Type B pancreatic cell (in vitro differentiated cells): Measurements from ENCODE around the gene RXRG. TPM values are rescaled to one million over a fixed set of nuclear protein-coding genes. Genes with fewer than 3 reads are reported as not detected.

Experiments used
- DNase-seq: peaks from one replicate; pipeline ENCODE4 v3.0.0; 2021; ENCODE audit warnings: mixed read lengths; ENCODE audit not compliant: unreplicated experiment; ENCODE audit errors: extremely low spot score
- H3K27ac Mint-ChIP-seq: 2 replicates; pipeline ENCODE4 v1.8.0; 2021; ENCODE audit warnings: mild to moderate bottlenecking, mixed read lengths
- H3K27me3 Mint-ChIP-seq: 2 replicates; pipeline ENCODE4 v1.8.0; 2021; ENCODE audit warnings: mixed read lengths
- H3K36me3 Mint-ChIP-seq: 2 replicates; pipeline ENCODE4 v1.8.0; 2021; ENCODE audit warnings: mixed read lengths
- H3K4me1 Mint-ChIP-seq: one replicate; pipeline ENCODE4 v1.8.0; 2021; ENCODE audit warnings: mixed read lengths; ENCODE audit not compliant: unreplicated experiment
- H3K4me3 Mint-ChIP-seq: 2 replicates; pipeline ENCODE4 v1.8.0; 2021; ENCODE audit warnings: mild to moderate bottlenecking, mixed read lengths
- H3K9me3 Mint-ChIP-seq: 2 replicates; pipeline ENCODE4 v1.8.0; 2021; ENCODE audit warnings: mixed read lengths
- CTCF ChIP-seq: fragments of 200-600 bp; sonication (generic); conservative IDR thresholded peaks from 2 replicates; pipeline ENCODE4 v1.5.0; 2021; ENCODE audit warnings: antibody characterized with exemption, mild to moderate bottlenecking
- total RNA-seq: library from RNA; stranded (reverse); gene quantifications from 2 replicates; pipeline ENCODE4 v1.2.1, GENCODE V29; 2021; ENCODE audit warnings: low replicate concordance

Gene RXRG
- total RNA-seq, 1 donor from 2014 or later: 5.8 TPM

- TF ChIP-seq CTCF: no peak
- Mint-ChIP-seq H3K36me3 (no peaks in the 10 kb centered on the region), H3K4me3 (no peak overlapping the region), H3K9me3 (no peaks in the 10 kb centered on the region), H3K27ac (no peak overlapping the region), H3K4me1 (peaks cover 10% of the 10 kb centered on the region), H3K27me3 (peaks cover 36% of the 10 kb centered on the region)
- DNase-seq: no peak
These were observed 11.9 kb upstream of the RXRG start for GRCh38 chr1:165456861-165457260.

GRCh38 chr1:165456114-165456513 is 11.2 kb upstream of the RXRG start:
- no peak overlapping the region for H3K27ac Mint-ChIP-seq

DNA sequence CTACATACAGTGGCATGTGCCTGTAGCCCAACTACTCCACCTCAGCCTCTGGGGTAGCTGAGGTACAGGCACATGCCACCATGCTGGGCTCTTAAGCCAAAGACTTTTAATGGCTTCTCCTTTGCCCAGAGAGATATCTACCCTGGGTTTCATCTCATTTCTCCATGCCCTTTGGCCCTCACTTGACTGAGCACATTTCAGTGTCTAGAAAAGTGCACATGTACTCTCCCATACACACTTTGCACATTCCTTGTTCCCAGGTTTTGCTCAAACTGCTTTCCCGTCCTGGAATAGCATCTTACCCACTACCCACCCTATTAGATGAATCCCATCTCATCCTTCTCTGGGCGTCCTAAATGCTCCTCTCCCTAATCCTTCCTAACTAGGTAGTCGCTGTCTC is 10.2 kb upstream of the RXRG start:
- DNase-seq: no peak
- Mint-ChIP-seq H3K4me1 (peaks cover 10% of the 10 kb centered on the region), H3K27me3 (peaks cover 44% of the 10 kb centered on the region), H3K4me3 (no peak overlapping the region), H3K27ac (no peak overlapping the region), H3K36me3 (no peaks in the 10 kb centered on the region), H3K9me3 (no peaks in the 10 kb centered on the region)
- TF ChIP-seq CTCF: no peak

More at GRCh38 chr1:165456114-165456513, 11.2 kb upstream of the RXRG start:
- TF ChIP-seq CTCF: no peak
- Mint-ChIP-seq H3K27me3 (peaks cover 37% of the 10 kb centered on the region), H3K9me3 (no peaks in the 10 kb centered on the region), H3K36me3 (no peaks in the 10 kb centered on the region), H3K4me3 (no peak overlapping the region), H3K4me1 (peaks cover 10% of the 10 kb centered on the region)
- DNase-seq: no peak

DNA sequence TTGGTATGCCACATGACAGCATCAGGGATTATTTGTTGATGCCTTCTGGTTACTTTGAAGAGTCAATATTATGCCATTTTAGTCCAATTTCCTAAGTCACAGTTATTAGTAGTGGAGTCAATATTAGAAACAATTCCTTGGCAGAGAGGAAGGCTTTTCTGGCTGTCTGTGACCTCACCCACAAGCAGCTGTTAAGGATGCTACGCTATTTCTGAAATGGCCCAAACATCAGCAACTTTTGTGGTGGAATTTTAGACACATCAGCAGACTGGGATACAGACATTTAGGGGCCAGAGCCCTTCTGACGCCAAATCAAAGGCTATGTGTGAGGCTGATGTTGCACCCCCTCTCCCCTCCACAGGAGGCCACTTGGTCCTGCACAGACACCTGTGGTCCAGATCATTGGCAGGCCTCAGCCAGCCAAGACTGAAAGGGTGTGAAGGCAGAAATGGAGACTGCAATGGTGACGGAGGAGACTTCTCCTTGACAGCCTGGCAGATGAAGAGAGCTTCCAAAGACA is 9.2 kb upstream of the RXRG start:
- Mint-ChIP-seq H3K27me3 (peaks cover 46% of the 10 kb centered on the region), H3K4me1 (peaks cover 10% of the 10 kb centered on the region), H3K9me3 (no peaks in the 10 kb centered on the region), H3K36me3 (no peaks in the 10 kb centered on the region), H3K27ac (no peak overlapping the region), H3K4me3 (no peak overlapping the region)
- no peak for TF ChIP-seq CTCF
- DNase-seq: no peak

GRCh38 chr1:165452336-165453130 is 7.6 kb upstream of the RXRG start:
- Mint-ChIP-seq H3K27me3 (peaks cover 54% of the 10 kb centered on the region), H3K27ac (no peak overlapping the region), H3K4me1 (peaks cover 10% of the 10 kb centered on the region), H3K4me3 (no peak overlapping the region), H3K36me3 (no peaks in the 10 kb centered on the region), H3K9me3 (no peaks in the 10 kb centered on the region)
- TF ChIP-seq CTCF: no peak
- no peak for DNase-seq
